ENCODE results near the gene C12orf57.
"Not testable (repeated sequence)": the region's sequence is repeated elsewhere in the genome, so short reads cannot be mapped to it uniquely, and the experiment has no call there.

C12orf57 gene, protein sequence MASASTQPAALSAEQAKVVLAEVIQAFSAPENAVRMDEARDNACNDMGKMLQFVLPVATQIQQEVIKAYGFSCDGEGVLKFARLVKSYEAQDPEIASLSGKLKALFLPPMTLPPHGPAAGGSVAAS

DNA sequence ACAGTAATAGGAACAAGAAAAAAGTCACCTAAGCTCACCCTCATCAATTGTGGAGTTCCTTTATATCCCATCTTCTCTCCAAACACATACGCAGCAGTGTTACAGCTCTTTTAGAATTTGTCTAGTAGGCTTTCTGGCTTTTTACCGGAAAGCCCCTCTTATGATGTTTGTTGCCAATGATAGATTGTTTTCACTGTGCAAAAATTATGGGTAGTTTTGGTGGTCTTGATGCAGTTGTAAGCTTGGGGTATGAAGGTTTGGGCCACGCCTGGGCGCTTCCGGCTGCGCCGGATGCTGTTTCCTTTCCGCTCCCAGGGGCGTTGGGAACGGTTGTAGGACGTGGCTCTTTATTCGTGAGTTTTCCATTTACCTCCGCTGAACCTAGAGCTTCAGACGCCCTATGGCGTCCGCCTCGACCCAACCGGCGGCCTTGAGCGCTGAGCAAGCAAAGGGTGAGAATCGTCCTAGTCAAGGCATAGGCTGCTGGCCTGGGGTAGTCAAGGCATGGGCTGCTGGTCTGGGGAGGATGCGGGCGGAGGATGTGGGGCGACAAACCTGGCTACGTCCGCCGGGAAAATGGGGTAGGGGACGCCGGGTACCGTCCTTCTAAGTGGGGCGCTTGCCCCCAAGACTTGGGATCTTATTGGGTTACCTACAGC is at the start of gene C12orf57, which contains the start of gene RNU7-1:
Gene C12orf57, plus strand, starts transcription at position 301 of the 659 bp plus-strand sequence. Its CDS starts 100 bp downstream, at position 401.
Gene RNU7-1, plus strand, starts transcription at position 95 of the 659 bp plus-strand sequence.
- DNase-seq (ENCODE audit: low read depth in 2 of 2), result peak; percentile 67 to 70

DNA sequence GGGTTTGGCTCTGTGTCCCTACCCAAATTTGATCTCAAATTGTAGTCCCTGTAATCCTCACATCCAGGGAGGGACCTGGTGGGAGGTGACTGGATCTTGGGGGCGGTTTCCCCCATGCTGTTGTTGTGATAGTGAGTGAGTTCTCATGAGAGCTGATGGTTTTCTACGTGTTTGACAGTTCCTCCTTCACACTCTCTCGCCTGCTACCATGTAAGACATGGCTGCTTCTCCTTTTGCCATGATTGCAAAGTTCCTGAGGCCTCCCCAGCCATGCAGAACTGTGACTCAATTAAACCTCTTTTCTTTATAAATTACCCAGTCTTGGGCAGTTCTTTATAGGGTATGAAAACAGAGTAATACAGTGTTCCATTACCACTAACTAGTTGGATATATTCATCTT is 49.5 kb upstream of the C12orf57 start:
- no peak for DNase-seq (ENCODE audit: low read depth in 2 of 2)

DNA sequence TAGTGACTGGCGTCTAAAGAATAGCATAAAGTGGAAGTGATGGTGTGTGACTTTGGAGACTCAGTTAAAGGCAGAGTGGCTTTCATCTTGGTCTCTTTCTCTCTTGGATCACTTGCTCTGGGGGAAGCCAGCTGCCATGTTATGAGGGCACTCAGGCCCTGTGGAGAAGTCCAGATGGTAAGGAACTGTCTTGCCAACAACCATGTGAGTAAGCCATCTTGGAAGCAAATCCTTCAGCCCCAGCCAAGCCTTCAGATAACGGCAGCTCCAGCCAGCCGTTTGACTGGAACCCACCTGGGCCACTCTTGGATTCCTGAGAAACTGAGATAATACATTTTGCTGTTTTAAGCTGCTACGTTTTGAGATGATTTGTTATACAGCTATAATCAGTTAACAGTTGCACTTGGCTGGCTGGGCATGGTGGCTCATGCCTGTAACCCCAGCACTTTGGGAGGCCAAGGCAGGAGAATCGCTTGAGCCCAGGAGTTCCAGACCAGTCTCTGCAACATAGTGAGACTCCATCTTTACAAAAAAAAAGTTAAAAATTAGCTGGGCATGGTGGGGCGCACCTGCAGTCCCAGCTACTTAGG is 46.9 kb upstream of the C12orf57 start:
- DNase-seq (ENCODE audit: low read depth in 2 of 2), result no peak

DNA sequence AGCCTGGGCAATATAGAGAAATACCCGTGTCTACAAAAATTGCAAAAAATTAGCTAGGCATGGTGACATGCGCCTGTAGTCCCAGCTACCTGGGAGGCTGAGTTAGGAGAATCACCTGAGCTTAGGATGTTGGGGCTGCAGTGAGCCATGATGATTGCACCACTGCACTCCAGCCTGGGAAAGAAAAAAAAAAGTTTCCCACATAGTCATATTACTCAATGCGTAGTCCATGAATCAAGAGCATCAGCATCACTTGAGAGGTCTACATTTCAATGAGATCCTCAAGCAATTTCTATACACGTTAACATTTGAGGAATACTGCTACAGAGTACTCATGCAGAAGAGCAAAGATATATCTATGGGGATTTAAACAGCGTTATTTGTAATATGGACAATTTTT is 44.4 kb upstream of the C12orf57 start:
- DNase-seq (ENCODE audit: low read depth in 2 of 2), result no peak

DNA sequence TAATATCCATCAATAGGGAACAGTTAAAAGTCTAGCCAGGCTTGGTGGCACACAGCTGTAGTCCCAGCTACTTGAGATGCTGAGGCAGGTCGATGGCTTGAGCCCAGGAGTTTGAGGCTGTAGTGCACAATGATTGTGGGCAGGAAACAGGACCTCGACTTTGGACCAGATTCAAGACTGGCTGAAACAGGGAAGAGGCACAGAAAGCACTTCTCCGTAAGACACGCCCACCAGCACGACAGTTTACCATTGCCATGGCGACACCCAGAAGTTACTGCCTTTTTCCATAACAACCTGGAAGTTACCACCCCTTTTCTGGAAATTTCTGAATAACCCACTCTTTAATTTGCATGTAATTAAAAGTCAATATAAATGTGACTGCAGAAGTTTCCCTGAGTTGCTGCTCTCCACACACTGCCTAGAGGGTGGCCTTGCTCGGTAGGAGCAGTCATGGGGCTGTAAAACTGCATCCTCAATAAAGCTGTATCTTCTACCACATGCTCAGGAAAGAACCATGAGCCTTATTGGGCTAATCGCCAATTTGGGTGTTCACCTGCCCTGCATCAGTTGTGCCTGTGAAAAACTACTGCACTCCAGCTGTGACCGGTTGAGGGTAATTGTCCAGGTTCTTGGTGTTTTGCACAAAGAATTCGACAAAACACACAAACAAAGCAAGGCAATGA is 43.8 kb upstream of the C12orf57 start:
- DNase-seq (ENCODE audit: low read depth in 2 of 2), result no peak

DNA sequence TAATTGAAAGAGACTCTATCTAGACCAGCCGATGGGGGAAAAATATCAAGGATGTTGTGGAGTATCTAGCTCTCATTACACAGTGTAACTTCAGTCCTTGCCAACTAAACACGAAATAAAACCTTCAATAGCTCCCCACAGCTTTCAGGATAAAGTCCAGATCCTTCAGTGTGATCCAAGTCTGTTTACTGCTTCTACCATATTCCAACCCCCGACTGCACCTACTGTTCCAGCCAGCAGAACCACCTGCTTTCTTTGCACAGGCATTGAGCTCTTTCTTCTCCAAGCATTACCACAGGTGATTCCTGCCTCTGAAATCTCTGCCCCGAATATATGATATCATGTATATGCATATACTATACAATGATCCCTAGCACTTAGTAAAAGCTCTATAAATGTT is 41.4 kb upstream of the C12orf57 start:
- no peak for DNase-seq (ENCODE audit: low read depth in 2 of 2)

DNA sequence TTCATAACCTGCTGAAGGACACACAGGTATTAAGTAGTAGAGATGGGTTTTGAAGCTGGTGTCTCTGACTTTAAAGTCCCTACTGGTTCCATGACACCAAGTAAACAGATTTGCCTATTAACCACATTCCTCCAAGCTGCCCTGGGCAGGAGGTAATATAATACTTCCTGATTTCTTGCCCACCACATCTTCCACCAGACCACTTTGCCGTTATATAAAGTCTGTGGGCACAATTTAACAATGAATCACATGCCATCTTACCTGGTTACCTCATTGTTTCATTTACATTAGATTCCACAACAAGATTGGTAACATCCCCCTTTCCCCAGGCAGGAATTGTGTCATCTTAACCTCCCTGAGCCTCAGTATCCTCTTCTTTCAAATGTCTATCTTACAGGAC is 40.1 kb upstream of the C12orf57 start:
- no peak for DNase-seq (ENCODE audit: low read depth in 2 of 2)

DNA sequence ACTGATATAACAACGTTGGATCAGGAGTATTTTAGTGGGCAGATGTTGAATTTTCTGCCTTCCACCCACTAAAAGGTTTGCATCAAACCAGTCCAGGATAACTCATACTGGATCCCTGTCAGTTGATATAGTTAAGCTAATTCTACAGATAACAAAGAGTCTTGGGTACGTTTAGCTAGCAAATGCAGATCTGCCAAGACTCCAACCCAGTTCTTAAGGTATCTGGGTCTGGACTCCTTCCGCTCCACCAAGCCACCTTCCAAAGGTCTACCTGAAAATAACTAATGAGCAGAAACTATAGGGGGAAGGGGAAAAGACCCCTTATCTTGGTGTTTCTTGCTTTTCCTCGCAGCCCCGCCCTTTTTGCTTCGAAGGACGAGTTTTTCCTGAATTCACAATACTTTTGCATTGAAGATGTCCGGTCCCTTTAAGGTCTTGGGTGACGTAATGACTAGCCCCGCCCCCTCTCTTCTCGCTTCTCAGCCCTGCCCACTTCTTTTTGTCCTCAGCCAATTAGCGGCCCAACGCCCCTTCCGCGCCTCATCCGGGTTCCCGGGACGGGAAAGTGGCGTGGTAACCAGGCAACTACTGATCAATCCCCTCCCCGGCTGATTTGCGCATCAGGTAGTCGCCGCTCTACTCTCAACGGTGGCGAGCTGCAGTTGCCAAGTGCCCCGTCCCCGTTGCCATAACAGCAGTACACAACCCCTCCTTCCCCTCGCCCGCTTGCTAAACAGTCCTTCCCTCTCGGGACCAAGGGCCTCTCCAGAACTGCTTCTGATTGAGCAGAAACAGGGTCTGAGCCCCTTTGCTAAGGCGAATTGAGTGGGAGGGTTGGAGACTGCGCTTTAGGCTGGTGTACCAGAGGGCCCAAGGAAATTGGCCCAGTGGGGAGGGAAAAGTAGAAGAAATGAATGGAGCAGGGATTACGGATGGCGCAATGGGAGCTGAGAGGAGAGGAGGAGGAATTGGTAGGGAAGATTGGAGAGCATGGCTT is 39.2 kb upstream of the C12orf57 start, which contains the start of gene LRRC23:
Gene LRRC23, plus strand, starts transcription at position 543 of the 997 bp plus-strand sequence. CDS start 812 bp downstream, outside the sequence.
- DNase-seq (ENCODE audit: low read depth in 2 of 2), result peak; percentile 96 to 97

DNA sequence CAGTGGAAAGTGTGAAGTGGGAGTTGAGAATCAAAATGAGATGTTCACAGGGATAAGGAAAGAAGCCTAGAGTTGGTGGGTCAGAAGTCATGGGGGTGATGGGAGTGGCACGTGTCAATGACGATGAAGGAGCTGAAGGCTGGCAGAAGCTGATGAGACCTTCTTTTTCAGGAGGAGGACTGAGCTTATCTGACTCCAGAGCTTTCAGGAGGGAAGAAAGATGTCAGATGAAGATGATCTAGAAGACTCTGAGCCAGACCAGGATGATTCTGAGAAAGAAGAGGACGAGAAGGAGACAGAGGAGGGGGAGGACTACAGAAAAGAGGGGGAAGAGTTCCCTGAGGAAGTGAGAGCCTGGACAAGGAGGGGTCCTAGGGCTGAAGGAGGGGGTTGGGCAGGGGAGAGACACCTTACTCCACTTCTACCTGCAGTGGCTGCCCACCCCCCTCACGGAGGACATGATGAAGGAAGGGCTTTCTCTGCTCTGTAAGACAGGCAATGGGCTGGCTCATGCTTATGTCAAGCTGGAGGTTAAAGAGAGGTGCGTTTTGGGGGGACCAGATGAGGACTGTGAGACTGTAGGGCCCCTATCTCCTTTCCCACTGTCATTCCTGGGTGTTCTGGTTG is 38.3 kb upstream of the C12orf57 start:
- no peak for DNase-seq (ENCODE audit: low read depth in 2 of 2)

DNA sequence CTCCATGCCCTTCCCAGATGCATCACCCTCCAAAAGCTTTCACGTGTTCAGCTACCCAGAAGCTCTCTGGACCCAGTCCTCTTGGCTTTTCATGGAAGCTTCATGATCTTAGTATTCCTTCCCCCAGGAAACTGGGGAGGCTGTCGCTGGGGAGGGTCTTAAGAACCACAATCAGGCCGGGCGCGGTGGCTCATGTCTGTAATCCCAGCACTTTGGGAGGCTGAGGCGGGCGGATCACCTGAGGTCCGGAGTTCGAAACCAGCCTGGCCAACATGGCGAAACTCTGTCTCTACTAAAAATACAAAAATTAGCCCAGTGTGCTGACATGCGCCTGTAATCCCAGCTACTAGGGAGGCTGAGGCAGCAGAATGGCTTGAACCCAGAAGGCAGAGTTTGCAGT is 35.7 kb upstream of the C12orf57 start:
- not testable (repeated sequence) for DNase-seq (ENCODE audit: low read depth in 2 of 2)

DNA sequence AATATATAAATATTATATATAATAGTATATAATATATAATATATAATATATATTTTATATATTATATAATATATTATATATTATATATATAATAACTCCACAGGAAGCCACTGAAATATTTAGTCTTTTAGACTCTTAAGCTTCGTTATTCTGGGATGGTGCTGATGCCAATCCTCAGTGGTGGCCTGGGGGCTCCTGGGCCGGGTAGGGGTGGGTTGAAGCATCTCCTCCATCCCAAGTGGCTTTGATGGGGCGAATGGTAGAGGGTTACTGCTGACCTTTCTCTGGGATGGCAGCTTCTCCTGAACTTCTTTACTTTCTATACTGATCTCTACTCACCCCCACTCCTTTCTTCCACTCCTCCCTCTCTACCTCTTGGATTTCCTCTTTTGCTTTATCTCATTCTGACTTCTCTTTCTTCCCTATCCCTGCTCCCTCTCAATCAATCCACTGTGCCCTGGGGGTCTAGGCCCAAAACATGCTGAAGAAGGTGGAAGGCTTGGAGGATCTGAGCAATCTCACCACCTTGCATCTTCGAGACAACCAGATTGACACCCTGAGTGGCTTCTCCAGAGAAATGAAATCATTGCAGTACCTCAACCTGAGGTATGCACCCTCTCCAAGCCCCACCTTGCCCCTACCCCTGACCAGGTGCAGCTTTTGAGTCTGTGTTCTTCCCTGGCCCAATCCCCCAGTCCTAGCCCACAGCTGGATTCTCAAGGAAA is 34.2 kb upstream of the C12orf57 start:
- DNase-seq (ENCODE audit: low read depth in 2 of 2), result no peak

DNA sequence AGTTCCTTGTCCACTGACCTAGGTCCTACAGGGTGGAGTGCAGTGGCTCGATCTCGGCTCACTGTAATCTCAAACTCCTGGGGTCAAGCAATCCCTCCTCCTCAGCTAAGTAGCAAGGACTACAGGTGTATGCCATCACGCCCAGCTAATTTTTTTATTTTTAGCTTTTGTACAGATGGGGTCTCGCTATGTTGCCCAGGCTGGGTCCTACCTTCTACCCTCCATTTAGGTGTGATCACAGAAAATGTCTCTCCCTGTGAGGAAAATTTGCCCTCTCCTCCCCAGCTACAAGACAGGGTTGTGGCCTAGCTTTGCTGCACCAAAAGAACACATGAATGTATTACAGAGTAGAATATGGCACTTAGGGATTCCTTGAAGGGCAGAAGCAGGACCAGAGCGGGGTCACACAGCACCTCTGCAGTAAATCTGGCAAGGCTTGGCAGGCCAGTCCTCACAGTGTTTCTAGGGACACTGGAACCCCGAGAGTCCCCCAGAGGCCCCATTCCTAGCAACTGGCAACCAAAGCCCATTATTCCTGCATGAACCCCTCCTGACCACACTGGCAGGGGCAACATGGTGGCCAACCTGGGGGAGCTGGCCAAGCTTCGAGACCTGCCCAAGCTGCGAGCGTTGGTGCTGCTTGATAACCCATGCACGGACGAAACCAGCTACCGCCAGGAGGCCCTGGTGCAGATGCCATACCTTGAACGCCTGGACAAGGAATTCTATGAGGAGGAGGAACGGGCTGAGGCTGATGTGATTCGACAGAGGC is 31.5 kb upstream of the C12orf57 start:
- no peak for DNase-seq (ENCODE audit: low read depth in 2 of 2)

DNA sequence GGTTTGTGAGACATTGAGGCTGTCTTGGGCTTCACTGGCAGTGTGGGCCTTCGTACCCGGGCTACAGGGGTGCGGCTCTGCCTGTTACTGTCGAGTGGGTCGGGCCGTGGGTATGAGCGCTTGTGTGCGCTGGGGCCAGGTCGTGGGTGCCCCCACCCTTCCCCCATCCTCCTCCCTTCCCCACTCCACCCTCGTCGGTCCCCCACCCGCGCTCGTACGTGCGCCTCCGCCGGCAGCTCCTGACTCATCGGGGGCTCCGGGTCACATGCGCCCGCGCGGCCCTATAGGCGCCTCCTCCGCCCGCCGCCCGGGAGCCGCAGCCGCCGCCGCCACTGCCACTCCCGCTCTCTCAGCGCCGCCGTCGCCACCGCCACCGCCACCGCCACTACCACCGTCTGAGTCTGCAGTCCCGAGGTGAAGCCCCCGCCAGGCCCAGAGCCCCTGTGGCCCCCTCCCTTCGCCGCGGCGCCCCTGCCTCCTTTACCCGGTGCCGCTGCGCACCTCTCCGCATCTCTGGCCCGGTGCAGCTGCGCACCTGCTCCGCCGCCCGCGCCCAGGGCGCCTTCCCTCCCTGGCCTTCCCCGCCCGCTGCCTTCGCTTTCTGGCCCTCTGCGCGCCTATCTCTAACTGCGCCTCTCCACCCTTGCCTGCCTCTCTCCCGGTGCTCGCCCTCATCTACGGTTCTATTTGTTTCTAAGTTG is 29.4 kb upstream of the C12orf57 start, which contains the start of gene ENO2:
Gene ENO2, plus strand, starts transcription at position 335 of the 701 bp plus-strand sequence. CDS start 1,253 bp downstream, outside the sequence.
- DNase-seq (ENCODE audit: low read depth in 2 of 2), result peak; percentile 68 to 78

DNA sequence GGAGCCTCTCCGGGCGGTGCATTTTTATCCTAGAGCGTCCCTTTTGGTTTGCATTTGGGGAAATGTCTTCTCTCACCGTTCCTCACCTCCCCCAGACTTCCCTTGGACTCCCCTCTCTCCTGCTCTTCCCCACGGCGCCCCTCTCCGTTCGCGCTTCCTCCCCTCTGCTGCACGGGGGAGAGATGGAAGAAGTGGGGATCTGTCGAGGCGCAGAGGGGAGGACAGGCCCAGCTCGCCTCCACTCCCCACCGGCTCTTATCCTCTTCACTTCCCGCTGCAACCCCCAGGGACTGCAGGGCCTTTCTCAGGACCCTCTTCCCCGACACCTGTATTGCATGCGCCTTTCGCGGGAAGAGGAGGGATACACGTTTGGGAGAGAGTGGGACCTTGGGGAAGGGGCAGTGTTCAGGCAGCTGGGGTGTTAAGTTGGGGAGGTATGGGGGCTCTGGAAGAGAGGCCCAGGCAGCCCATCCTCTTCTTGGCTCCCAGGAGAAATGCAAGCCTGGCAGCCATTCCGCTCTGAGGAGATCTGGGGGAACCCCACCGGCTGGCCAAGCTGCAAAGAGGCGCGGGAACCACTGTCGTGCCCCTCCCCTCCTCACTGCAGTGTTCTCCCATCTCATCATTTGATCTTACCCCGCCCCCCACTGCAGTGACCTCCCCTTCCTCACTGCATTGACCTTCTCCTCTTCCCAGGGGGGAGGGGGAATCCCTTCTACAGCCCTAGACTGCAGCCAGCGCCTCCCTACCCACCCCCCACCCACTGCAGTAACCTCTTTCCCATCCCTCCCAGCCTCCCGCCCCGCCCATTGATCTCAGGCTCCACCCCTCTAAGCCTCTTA is 28.7 kb upstream of the C12orf57 start:
- no peak for DNase-seq (ENCODE audit: low read depth in 2 of 2)

DNA sequence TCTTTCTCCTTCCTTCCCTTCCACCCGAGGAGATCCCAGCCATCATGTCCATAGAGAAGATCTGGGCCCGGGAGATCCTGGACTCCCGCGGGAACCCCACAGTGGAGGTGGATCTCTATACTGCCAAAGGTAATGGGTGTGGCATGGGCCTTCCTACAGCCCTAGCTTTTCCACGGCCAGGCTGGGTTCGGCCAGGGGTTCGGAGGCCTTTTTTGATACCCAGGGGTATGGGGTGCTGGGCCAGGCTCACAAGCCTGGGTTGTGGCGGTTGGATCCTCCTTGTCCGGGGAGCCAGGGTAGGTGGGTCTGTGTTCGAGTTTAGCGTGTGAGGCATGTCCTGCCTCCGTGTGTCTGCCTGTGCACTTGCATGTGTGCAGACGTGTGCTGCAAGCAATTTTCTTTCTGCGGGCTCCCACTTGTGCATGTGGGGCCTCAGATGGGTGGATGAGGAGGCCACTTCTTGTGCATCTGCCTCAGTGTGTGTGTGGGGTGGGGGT is 28.0 kb upstream of the C12orf57 start:
- DNase-seq (ENCODE audit: low read depth in 2 of 2), result no peak

DNA sequence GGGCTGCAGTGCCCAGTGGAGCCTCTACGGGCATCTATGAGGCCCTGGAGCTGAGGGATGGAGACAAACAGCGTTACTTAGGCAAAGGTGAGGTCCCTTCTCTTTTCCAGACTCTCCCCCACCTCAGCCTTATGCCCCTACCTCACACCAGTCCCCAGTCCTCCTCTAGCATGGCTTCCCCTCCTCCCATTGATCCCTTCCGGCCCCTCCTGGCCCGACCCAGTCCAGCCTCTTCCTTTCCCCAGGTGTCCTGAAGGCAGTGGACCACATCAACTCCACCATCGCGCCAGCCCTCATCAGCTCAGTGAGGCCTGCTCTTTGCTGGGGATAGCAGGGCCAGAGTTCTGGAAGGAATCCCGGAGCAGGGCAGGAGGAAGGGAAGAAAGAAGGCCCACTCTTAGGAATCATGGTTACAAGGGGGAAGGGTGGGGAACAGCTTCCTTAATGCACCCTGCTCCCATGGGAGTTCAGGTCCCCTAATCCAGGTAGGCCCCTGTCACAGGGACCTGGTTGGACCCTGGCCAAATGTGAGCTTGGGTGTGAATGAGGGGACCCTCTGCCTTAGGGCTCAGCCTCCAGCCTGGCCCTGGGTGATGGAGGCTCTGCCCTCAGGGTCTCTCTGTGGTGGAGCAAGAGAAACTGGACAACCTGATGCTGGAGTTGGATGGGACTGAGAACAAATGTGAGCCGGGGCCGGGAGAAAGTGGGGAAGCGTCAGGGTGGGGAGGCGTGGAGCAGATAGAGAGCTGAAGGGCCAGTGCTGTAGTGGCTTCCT is 27.2 kb upstream of the C12orf57 start:
- no peak for DNase-seq (ENCODE audit: low read depth in 2 of 2)
